Esophagus muscularis mucosa (tissue), 4 donors: ENCODE results near the gene CPNE7. TPM values are rescaled to one million over a fixed set of nuclear protein-coding genes. Genes with fewer than 3 reads are reported as not detected.

Experiments
- DNase-seq: peaks from one replicate; pipeline ENCODE4 v3.0.0-alpha.2; 2017; ENCODE audit errors: extremely low spot score
- H3K27ac ChIP-seq, 4 donors: fragments of 200-600 bp; sonication (generic); replicated peaks in 1 of 4; 1 replicate in 3 of 4; 2 replicates in 1 of 4; pipeline ENCODE4 v1.5.1; 2016 to 2019; ENCODE audit warnings: mild to moderate bottlenecking in 1 of 4
- H3K27me3 ChIP-seq, 4 donors: fragments of 200-600 bp; sonication (generic); one replicate each; pipeline versions ENCODE4 v1.5.1 to v1.6.0; 2016 to 2019
- H3K36me3 ChIP-seq, 4 donors: fragments of 200-600 bp; sonication (generic); one replicate each; pipeline ENCODE4 v1.5.1; 2016 to 2019
- H3K4me1 ChIP-seq, 4 donors: fragments of 200-600 bp; sonication (generic); one replicate each; pipeline ENCODE4 v1.5.1; 2016 to 2019
- H3K4me3 ChIP-seq, 4 donors: fragments of 200-600 bp; sonication (generic); 1 replicate in 2 of 4; 2 replicates in 2 of 4; pipeline ENCODE4 v1.5.1; 2016 to 2019; ENCODE audit warnings: mild to moderate bottlenecking in 4 of 4, moderate library complexity in 1 of 4
- H3K9me3 ChIP-seq, 4 donors: fragments of 200-600 bp; sonication (generic); 1 replicate in 3 of 4; 2 replicates in 1 of 4; pipeline ENCODE4 v1.5.1; 2016 to 2019
- CTCF ChIP-seq, 3 experiments: fragments of 200-600 bp in 2 of 3; fragments of 450-650 bp in 1 of 3; sonication (generic) in 2 of 3; IDR thresholded peaks; one replicate each; pipeline ENCODE4 v1.5.1; 2017 to 2019; ENCODE audit warnings: antibody characterized with exemption in 3 of 3, mild to moderate bottlenecking in 2 of 3, moderate library complexity in 1 of 3
- EP300 ChIP-seq: sonication (generic); formaldehyde crosslinking; IDR thresholded peaks from one replicate; pipeline ENCODE4 v1.6.1; 2017; ENCODE audit warnings: antibody characterized with exemption
- POLR2A ChIP-seq: fragments of 450-650 bp; IDR thresholded peaks from one replicate; pipeline ENCODE4 v1.6.1; 2017; ENCODE audit warnings: antibody characterized with exemption, moderate library complexity, mild to moderate bottlenecking, low read depth
- POLR2AphosphoS5 ChIP-seq, 2 donors: sonication (generic); formaldehyde crosslinking; IDR thresholded peaks; one replicate each; pipeline ENCODE4 v1.6.1; 2017; ENCODE audit warnings: antibody characterized with exemption in 2 of 2
- whole genome bisulfite sequencing: methylation state at CpG from one replicate; pipeline ENCODE4 v1.1.5; 2018; 5-methylcytosine and 5-hydroxymethylcytosine counted together
- intact Hi-C: fragments of 100-400 bp; cut with DNase I; formaldehyde crosslinking; loops from one replicate; pipeline ENCODE4 v1.15.1; 2023
- total RNA-seq, 4 donors: library from RNA; depleted of rRNA; stranded (reverse); fragments of >200 nt; gene quantifications; one replicate each; pipeline versions ENCODE4 v1.1.0 to v1.2.1, GENCODE V29; 2016

The CPNE7 gene
- total RNA-seq, 4 donors from 2014 or later = 0.83 to 1.7 (median 1.4) TPM; not detected in 1

GRCh38 chr16:89561142-89561883 is 14.2 kb upstream of the CPNE7 start:
- Histone ChIP-seq H3K4me3 (peak overlapping the region; percentile 75 to 98 (median 82)), H3K9me3 (no peaks in the 10 kb centered on the region), H3K36me3 (peaks cover 21 to 53% (median 52%) of the 10 kb centered on the region in 4 donors), H3K27ac (peak overlapping the region; percentile 94 to 99 (median 98)), H3K27me3 (peaks cover 0 to 4% (median 0%) of the 10 kb centered on the region in 4 donors), H3K4me1 (peaks cover 50 to 82% (median 75%) of the 10 kb centered on the region in 4 donors)
- DNase-seq = no peak
- intact Hi-C loops = loop anchor here (5.0 kb wide), 1 partner anchor 234 kb away; no protein-coding TSS in a partner anchor
- TF ChIP-seq CTCF (IDR thresholded peaks at IDR 0.05) = no peak
- TF ChIP-seq POLR2A = no peak
- 29% methylated on average over 12 of the region's 58 CpGs for WGBS

GRCh38 chr16:89561884-89562599 is 13.5 kb upstream of the CPNE7 start:
- TF ChIP-seq POLR2A (no peak), EP300 (no peak), CTCF (IDR thresholded peaks at IDR 0.05) (no peak), POLR2AphosphoS5 (IDR thresholded peaks at IDR 0.05) (no peak)
- no peak for DNase-seq
- no peaks in the 10 kb centered on the region for H3K9me3 ChIP-seq
- H3K36me3 ChIP-seq = peaks cover 21 to 46% (median 45%) of the 10 kb centered on the region in 4 donors
- H3K27ac ChIP-seq = peak overlapping the region; percentile 94 to 99 (median 98)
- H3K4me1 ChIP-seq = peaks cover 51 to 82% (median 72%) of the 10 kb centered on the region in 4 donors
- WGBS = 67% methylated on average over 23 of the region's 23 CpGs
- intact Hi-C loops = loop anchor here (5.0 kb wide), 1 partner anchor 235 kb away; no protein-coding TSS in a partner anchor
- H3K27me3 ChIP-seq = peaks cover 0 to 4% (median 0%) of the 10 kb centered on the region in 4 donors
- H3K4me3 ChIP-seq = peak overlapping the region; percentile 75 to 98 (median 82)

- Histone ChIP-seq H3K27ac (no peak overlapping the region), H3K36me3 (peaks cover 21 to 41% (median 40%) of the 10 kb centered on the region in 4 donors), H3K27me3 (peaks cover 0 to 4% (median 0%) of the 10 kb centered on the region in 4 donors), H3K4me1 (peaks cover 51 to 73% (median 64%) of the 10 kb centered on the region in 4 donors), H3K4me3 (no peak overlapping the region), H3K9me3 (no peaks in the 10 kb centered on the region)
- 79% methylated on average over 12 of the region's 12 CpGs for WGBS
- no peak for TF ChIP-seq EP300
- no peak for TF ChIP-seq POLR2AphosphoS5 (IDR thresholded peaks at IDR 0.05)
- no peak for TF ChIP-seq POLR2A
- no peak for TF ChIP-seq CTCF (IDR thresholded peaks at IDR 0.05)
- no peak for DNase-seq
- intact Hi-C loops = loop anchor here (5.0 kb wide), 1 partner anchor 236 kb away; no protein-coding TSS in a partner anchor
These were observed 12.6 kb upstream of the CPNE7 start for GRCh38 chr16:89562939-89563338.

DNA sequence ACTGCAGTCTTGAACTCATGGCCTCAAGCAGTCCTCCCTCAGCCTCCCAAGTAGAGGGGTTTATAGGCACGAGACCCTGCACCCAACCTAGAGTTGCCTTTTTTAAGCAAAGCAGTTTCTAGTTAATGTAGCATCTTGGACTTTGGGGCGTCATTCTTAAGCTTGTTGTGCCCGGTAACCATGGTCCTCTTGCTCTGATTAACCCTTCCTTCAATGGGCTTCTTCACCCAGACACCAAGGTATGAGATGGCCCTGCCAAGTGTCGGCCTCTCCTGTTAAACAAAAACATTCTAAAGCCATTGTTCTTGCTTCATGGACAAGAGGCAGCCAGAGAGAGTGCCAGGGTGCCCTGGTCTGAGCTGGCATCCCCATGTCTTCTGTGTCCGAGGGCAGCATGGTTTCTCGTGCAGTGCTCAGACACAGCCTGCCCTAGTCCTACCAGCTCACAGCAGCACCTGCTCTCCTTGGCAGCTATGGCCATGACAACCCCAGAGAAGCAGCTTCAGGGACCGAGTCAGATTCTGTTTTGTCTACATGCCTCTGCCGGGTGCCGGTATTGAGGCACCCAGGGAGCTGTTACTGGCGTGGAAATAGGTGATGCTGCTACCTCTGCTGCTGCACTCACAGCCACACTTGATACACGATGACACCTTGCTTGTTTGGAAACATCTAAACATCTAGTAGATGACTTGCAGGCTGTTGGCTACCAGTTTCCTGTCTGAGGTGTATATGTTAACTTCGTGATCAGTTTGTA is 11.7 kb upstream of the CPNE7 start:
- H3K27me3 ChIP-seq = peaks cover 0 to 8% (median 2%) of the 10 kb centered on the region in 4 donors
- TF ChIP-seq EP300 (no peak), POLR2A (no peak)
- peaks cover 51 to 68% (median 64%) of the 10 kb centered on the region in 4 donors for H3K4me1 ChIP-seq
- WGBS = 45% methylated on average over 7 of the region's 12 CpGs
- H3K9me3 ChIP-seq = no peaks in the 10 kb centered on the region
- H3K4me3 ChIP-seq = no peak overlapping the region
- no peak overlapping the region for H3K27ac ChIP-seq
- DNase-seq = no peak
- intact Hi-C loops = loop anchor here (5.0 kb wide), 1 partner anchor 237 kb away; no protein-coding TSS in a partner anchor
- peaks cover 21 to 41% (median 39%) of the 10 kb centered on the region in 4 donors for H3K36me3 ChIP-seq
